Sigmoid colon (tissue), 4 donors: Measurements from ENCODE around the gene TMEM168.

ENCODE experiments used
- EP300 ChIP-seq, 4 donors: sonication (generic); formaldehyde crosslinking; IDR thresholded peaks; one replicate each; pipeline ENCODE4 v1.6.1; 2017; ENCODE audit warnings: antibody characterized with exemption in 4 of 4
- POLR2A ChIP-seq, 2 donors: fragments of 450-650 bp; IDR thresholded peaks; one replicate each; pipeline ENCODE4 v1.6.1; 2016; ENCODE audit warnings: antibody characterized with exemption in 2 of 2, mild to moderate bottlenecking in 2 of 2, moderate library complexity in 2 of 2
- POLR2AphosphoS5 ChIP-seq, 4 donors: sonication (generic); formaldehyde crosslinking; IDR thresholded peaks; one replicate each; pipeline ENCODE4 v1.6.1; 2017; ENCODE audit warnings: antibody characterized with exemption in 4 of 4
- TF ChIP-seq, protein P1 (sequence below), 4 experiments: fragments of 450-650 bp in 3 of 4; fragments of 200-600 bp in 1 of 4; IDR thresholded peaks; one replicate each; pipeline ENCODE4 v1.5.1; 2016 to 2019; ENCODE audit warnings: antibody characterized with exemption in 4 of 4, mild to moderate bottlenecking in 3 of 4, moderate library complexity in 2 of 4

DNA sequence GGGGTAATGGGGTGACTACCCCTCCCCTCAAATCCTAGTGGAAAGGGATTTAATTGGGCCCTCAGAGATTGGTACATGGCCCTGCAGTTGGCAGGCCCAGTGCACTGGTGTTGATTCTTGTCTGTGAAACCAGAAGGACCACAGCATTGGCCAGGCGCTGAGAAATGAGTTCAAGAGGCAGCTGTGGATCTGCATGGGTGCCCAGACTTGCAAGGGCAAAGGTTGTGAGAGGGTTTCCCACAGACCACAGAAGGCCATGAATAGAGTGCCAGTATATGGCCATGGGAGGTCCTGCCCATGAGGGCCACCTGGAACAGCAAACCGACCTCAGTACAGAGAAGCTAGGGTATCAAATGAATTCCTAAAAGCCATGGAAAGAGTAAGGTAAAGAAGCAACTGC is 32.9 kb downstream of the TMEM168 start:
- TF ChIP-seq, protein P1, sequence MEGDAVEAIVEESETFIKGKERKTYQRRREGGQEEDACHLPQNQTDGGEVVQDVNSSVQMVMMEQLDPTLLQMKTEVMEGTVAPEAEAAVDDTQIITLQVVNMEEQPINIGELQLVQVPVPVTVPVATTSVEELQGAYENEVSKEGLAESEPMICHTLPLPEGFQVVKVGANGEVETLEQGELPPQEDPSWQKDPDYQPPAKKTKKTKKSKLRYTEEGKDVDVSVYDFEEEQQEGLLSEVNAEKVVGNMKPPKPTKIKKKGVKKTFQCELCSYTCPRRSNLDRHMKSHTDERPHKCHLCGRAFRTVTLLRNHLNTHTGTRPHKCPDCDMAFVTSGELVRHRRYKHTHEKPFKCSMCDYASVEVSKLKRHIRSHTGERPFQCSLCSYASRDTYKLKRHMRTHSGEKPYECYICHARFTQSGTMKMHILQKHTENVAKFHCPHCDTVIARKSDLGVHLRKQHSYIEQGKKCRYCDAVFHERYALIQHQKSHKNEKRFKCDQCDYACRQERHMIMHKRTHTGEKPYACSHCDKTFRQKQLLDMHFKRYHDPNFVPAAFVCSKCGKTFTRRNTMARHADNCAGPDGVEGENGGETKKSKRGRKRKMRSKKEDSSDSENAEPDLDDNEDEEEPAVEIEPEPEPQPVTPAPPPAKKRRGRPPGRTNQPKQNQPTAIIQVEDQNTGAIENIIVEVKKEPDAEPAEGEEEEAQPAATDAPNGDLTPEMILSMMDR (IDR thresholded peaks at IDR 0.05), result no peak
- TF ChIP-seq POLR2AphosphoS5 (IDR thresholded peaks at IDR 0.05), result no peak
- TF ChIP-seq POLR2A (IDR thresholded peaks at IDR 0.05), result no peak
- TF ChIP-seq EP300 (IDR thresholded peaks at IDR 0.05), result no peak
